GM23338 (cell line): Measurements from ENCODE around the gene LCE2A. TPM values are rescaled to one million over a fixed set of nuclear protein-coding genes. Genes with fewer than 3 reads are reported as not detected.

Experiments
- ATAC-seq: fragments of 200-7000 bp; cut with Tn5 transposase; 3 replicates; pipeline ENCODE4 v1.9.1; 2020
- DNase-seq: peaks from one replicate; pipeline ENCODE4 v3.0.0-alpha.2; 2015; ENCODE audit warnings: low spot score
- H2AFZ ChIP-seq: fragments of 200-600 bp; sonication (generic); 2 replicates; pipeline ENCODE4 v1.8.0; 2016; ENCODE audit warnings: antibody characterized with exemption, mild to moderate bottlenecking, moderate library complexity
- H3F3A ChIP-seq: fragments of 200-600 bp; sonication (generic); replicated peaks from 2 replicates; pipeline ENCODE4 v1.8.0; 2017; ENCODE audit warnings: antibody characterized with exemption, mixed run types, low read depth
- H3K27ac ChIP-seq: fragments of 200-600 bp; sonication (generic); 2 replicates; pipeline ENCODE4 v1.6.1; 2016; ENCODE audit warnings: low read depth
- H3K27me3 ChIP-seq: fragments of 200-600 bp; sonication (generic); 2 replicates; pipeline ENCODE4 v1.8.0; 2016; ENCODE audit warnings: mild to moderate bottlenecking, mixed run types, moderate library complexity; ENCODE audit not compliant: insufficient read depth
- H3K36me3 ChIP-seq: fragments of 200-600 bp; sonication (generic); 2 replicates; pipeline ENCODE4 v1.8.0; 2016; ENCODE audit warnings: mild to moderate bottlenecking; ENCODE audit not compliant: insufficient read depth
- H3K4me1 ChIP-seq: fragments of 200-600 bp; sonication (generic); 2 replicates; pipeline ENCODE4 v1.8.0; 2016; ENCODE audit warnings: mild to moderate bottlenecking, moderate library complexity; ENCODE audit not compliant: insufficient read depth
- H3K4me2 ChIP-seq: fragments of 200-600 bp; sonication (generic); 2 replicates; pipeline ENCODE4 v1.7.1; 2017; ENCODE audit warnings: mixed run types
- H3K4me3 ChIP-seq: fragments of 200-600 bp; sonication (generic); 2 replicates; pipeline ENCODE4 v1.6.1; 2016; ENCODE audit warnings: mixed run types
- H3K79me2 ChIP-seq: fragments of 200-600 bp; sonication (generic); replicated peaks from 2 replicates; pipeline ENCODE4 v1.8.0; 2017; ENCODE audit warnings: mild to moderate bottlenecking; ENCODE audit not compliant: insufficient read depth
- H3K9me2 ChIP-seq: fragments of 200-600 bp; sonication (generic); 2 replicates; pipeline ENCODE4 v1.8.0; 2017; ENCODE audit not compliant: insufficient read depth
- H4K20me1 ChIP-seq: fragments of 200-600 bp; sonication (generic); replicated peaks from 2 replicates; pipeline ENCODE4 v1.8.0; 2017; ENCODE audit warnings: mild to moderate bottlenecking; ENCODE audit not compliant: insufficient read depth
- H3K27ac Mint-ChIP-seq: 2 replicates; pipeline ENCODE4 v1.8.0; 2020; ENCODE audit warnings: inconsistent platforms, mild to moderate bottlenecking, moderate library complexity, mixed read lengths
- H3K27me3 Mint-ChIP-seq: 3 replicates; pipeline ENCODE4 v1.8.0; 2022; ENCODE audit warnings: low read depth, mild to moderate bottlenecking, moderate library complexity, mixed read lengths, inconsistent platforms; ENCODE audit not compliant: insufficient read depth, poor library complexity
- H3K36me3 Mint-ChIP-seq: 3 replicates; pipeline ENCODE4 v1.8.0; 2021; ENCODE audit warnings: low read depth, mild to moderate bottlenecking, inconsistent platforms, moderate library complexity, mixed read lengths
- H3K4me1 Mint-ChIP-seq: 3 replicates; pipeline ENCODE4 v1.8.0; 2020; ENCODE audit warnings: mild to moderate bottlenecking, inconsistent platforms, mixed read lengths
- H3K4me3 Mint-ChIP-seq: 3 replicates; pipeline ENCODE4 v1.8.0; 2021; ENCODE audit warnings: moderate library complexity, mild to moderate bottlenecking, inconsistent platforms, mixed read lengths
- H3K9me3 Mint-ChIP-seq: 3 replicates; pipeline ENCODE4 v1.8.0; 2020; ENCODE audit warnings: moderate library complexity, mild to moderate bottlenecking, inconsistent platforms, mixed read lengths
- CREB1 ChIP-seq: fragments of 250-450 bp; sonication (Bioruptor Pico); IDR thresholded peaks from 2 replicates; pipeline ENCODE4 v1.5.0; 2020; ENCODE audit warnings: low read depth, mild to moderate bottlenecking, moderate library complexity
- EZH2 ChIP-seq: fragments of 200-600 bp; sonication (generic); IDR thresholded peaks from one replicate; pipeline ENCODE4 v1.8.0; 2017; ENCODE audit warnings: antibody characterized with exemption, mild to moderate bottlenecking, low read depth; ENCODE audit not compliant: unreplicated experiment
- STAT1 ChIP-seq: IDR thresholded peaks from one replicate; pipeline ENCODE4 v1.6.1; 2016; ENCODE audit warnings: antibody characterized with exemption; ENCODE audit not compliant: unreplicated experiment
- ZNF114 ChIP-seq: fragments of 250-450 bp; sonication (Bioruptor Pico); IDR thresholded peaks from 2 replicates; pipeline ENCODE4 v1.5.0; 2020; ENCODE audit warnings: mild to moderate bottlenecking, moderate library complexity
- ZNF331 ChIP-seq: fragments of 250-450 bp; sonication (Bioruptor Pico); IDR thresholded peaks from 2 replicates; pipeline ENCODE4 v1.5.0; 2020; ENCODE audit warnings: low read depth, mild to moderate bottlenecking, moderate library complexity
- long read RNA-seq: library from polyadenylated mRNA; unstranded; transcript quantifications from one replicate; pipeline ENCODE4 v2.0.0, GENCODE V29; 2020; ENCODE audit not compliant: unreplicated experiment
- polyA plus RNA-seq: library from polyadenylated mRNA; unstranded; fragments of >200 nt; fragmentation: Nextera tagmentation; extraction: Ambion mirVana; gene quantifications from 2 replicates; pipeline ENCODE4 v1.2.1, GENCODE V29; 2016
- total RNA-seq: library from RNA; depleted of rRNA; stranded (reverse); fragments of >200 nt; shearing (Covaris generic); gene quantifications from 2 replicates; pipeline ENCODE4 v1.2.3, GENCODE V29; 2014; rRNA removed
- TF ChIP-seq, protein P1 (sequence below): IDR thresholded peaks from one replicate; pipeline ENCODE4 v1.6.1; 2018; ENCODE audit warnings: antibody characterized with exemption; ENCODE audit not compliant: unreplicated experiment
- TF ChIP-seq, protein P2 (sequence below), 2 experiments: fragments of 200-600 bp in 1 of 2; sonication (generic) in 1 of 2; conservative IDR thresholded peaks; 2 replicates each; pipeline versions ENCODE4 v1.5.1 to v1.6.1; 2016 to 2017; ENCODE audit warnings: antibody characterized with exemption in 2 of 2, low read depth in 2 of 2, mild to moderate bottlenecking in 2 of 2, moderate library complexity in 1 of 2

LCE2A gene, protein sequence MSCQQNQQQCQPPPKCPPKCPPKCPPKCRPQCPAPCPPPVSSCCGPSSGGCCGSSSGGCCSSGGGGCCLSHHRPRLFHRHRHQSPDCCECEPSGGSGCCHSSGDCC
- total RNA-seq (not detected in 2 replicates), polyA plus RNA-seq (not detected in 2 replicates)
- long read RNA-seq, result 0 reads

DNA sequence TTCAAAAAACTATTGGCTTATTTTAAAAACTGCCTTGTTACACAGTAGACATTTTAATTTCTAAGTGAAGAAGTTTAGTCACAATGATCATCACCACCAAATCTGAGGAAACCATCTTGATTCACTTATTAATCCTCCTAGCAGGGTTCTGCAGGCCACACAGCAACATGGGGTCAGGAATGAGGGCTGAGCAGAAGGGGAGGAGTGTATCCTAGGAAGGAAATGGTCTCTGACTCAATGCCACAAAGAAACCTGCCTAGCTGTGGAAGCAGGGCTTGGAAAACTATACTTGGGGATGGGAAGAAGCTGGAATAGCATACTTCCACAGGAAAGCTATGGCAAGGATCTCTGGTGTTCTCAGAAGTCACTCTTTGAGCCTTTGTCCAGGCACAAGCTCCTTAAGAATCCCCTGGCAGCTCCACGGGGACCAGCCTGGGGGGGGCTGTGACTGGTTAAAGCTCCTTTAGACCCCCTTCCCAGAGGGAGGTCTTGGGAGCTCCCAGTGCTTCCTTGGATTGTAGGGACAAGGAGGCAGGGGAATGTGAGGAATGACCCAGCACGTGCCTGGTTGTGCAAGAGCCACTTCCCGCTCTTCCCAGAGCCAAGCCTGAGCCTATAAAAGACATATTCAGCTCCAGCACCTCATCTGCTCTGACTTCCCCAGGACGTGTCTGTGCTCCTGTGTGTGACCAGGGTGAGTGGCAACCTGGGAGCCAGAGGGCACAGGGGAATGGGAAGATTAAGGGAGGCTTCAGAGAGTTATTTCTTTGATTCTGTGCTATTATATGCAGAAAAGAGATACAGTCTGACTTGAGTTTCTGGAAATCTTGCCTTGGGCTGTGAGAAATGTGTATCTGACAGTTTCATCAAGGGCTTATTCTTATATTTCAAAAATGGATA is at the start of gene LCE2A:
Gene LCE2A (plus strand): TSS at position 645 of the 900 bp plus-strand sequence. CDS start 557 bp downstream, outside the sequence.
- Mint-ChIP-seq H3K36me3 (no peaks in the 10 kb centered on the region), H3K27ac (no peak within 1 kb of the TSS), H3K9me3 (peaks cover 7% of the 10 kb centered on the region), H3K27me3 (peaks cover 2% of the 10 kb centered on the region), H3K4me1 (no peaks in the 10 kb centered on the region), H3K4me3 (no peak within 1 kb of the TSS)
- ATAC-seq (no peak), DNase-seq (peak; percentile 5)
- TF ChIP-seq STAT1 (no peak), CREB1 (no peak)
- no peaks in the 10 kb centered on the region for H3F3A ChIP-seq
- no peak within 1 kb of the TSS for H3K4me3 ChIP-seq
- no peaks in the 10 kb centered on the region for H3K27me3 ChIP-seq
- H4K20me1 ChIP-seq, result no peaks in the 10 kb centered on the region
- H3K36me3 ChIP-seq, result no peaks in the 10 kb centered on the region
- no peak within 1 kb of the TSS for H3K4me2 ChIP-seq
- H3K27ac ChIP-seq, result no peak within 1 kb of the TSS
- H3K9me2 ChIP-seq, result 0 out of 2 replicates have a peak, but pooled peaks cover 6% of the 10 kb centered on the region
- no peaks in the 10 kb centered on the region for H3K79me2 ChIP-seq
- no peaks in the 10 kb centered on the region for H3K4me1 ChIP-seq
- no peak within 1 kb of the TSS for H2AFZ ChIP-seq

DNA sequence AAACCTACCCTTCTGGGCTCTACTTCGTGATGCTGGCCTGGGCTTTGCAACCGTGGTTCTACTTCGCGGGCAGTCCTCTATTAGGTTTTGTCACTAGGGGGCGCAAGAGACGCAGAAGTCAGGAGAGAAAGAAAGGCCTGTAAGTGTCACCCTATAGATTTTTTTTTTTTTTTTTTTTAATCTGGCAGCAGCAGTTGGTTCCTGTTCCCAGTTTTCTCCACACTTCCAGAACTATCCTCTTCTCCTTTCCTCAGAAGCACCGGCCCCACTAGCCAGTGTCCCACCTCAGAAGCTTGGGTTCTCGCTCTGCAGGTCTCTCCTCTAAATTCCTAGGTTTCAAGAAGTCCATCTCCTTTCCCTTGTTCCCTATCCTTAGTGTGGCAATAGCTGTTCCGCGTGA is 44.0 kb upstream of the LCE2A start:
- ATAC-seq (peak; percentile 97), DNase-seq (peak; percentile 91)
- H3K9me3 Mint-ChIP-seq, result no peaks in the 10 kb centered on the region
- no peak overlapping the region; the same call in 1 of the 2 replicates for H3K27ac Mint-ChIP-seq
- no peaks in the 10 kb centered on the region for H3K36me3 ChIP-seq
- no peak overlapping the region for H3K27ac ChIP-seq
- no peaks in the 10 kb centered on the region; the same call in 1 of the 2 replicates for H3K27me3 ChIP-seq
- no peaks in the 10 kb centered on the region for H3K79me2 ChIP-seq
- no peaks in the 10 kb centered on the region for H4K20me1 ChIP-seq
- no peaks in the 10 kb centered on the region for H3F3A ChIP-seq
- no peaks in the 10 kb centered on the region for H3K9me2 ChIP-seq
- H3K4me1 Mint-ChIP-seq, result no peaks in the 10 kb centered on the region
- TF ChIP-seq ZNF331 (CRISPR knock-in tag) (no peak), EZH2 (no peak), ZNF114 (CRISPR knock-in tag) (no peak), CREB1 (no peak)
- TF ChIP-seq, protein P1, sequence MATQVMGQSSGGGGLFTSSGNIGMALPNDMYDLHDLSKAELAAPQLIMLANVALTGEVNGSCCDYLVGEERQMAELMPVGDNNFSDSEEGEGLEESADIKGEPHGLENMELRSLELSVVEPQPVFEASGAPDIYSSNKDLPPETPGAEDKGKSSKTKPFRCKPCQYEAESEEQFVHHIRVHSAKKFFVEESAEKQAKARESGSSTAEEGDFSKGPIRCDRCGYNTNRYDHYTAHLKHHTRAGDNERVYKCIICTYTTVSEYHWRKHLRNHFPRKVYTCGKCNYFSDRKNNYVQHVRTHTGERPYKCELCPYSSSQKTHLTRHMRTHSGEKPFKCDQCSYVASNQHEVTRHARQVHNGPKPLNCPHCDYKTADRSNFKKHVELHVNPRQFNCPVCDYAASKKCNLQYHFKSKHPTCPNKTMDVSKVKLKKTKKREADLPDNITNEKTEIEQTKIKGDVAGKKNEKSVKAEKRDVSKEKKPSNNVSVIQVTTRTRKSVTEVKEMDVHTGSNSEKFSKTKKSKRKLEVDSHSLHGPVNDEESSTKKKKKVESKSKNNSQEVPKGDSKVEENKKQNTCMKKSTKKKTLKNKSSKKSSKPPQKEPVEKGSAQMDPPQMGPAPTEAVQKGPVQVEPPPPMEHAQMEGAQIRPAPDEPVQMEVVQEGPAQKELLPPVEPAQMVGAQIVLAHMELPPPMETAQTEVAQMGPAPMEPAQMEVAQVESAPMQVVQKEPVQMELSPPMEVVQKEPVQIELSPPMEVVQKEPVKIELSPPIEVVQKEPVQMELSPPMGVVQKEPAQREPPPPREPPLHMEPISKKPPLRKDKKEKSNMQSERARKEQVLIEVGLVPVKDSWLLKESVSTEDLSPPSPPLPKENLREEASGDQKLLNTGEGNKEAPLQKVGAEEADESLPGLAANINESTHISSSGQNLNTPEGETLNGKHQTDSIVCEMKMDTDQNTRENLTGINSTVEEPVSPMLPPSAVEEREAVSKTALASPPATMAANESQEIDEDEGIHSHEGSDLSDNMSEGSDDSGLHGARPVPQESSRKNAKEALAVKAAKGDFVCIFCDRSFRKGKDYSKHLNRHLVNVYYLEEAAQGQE, result no peak
- TF ChIP-seq, protein P2, sequence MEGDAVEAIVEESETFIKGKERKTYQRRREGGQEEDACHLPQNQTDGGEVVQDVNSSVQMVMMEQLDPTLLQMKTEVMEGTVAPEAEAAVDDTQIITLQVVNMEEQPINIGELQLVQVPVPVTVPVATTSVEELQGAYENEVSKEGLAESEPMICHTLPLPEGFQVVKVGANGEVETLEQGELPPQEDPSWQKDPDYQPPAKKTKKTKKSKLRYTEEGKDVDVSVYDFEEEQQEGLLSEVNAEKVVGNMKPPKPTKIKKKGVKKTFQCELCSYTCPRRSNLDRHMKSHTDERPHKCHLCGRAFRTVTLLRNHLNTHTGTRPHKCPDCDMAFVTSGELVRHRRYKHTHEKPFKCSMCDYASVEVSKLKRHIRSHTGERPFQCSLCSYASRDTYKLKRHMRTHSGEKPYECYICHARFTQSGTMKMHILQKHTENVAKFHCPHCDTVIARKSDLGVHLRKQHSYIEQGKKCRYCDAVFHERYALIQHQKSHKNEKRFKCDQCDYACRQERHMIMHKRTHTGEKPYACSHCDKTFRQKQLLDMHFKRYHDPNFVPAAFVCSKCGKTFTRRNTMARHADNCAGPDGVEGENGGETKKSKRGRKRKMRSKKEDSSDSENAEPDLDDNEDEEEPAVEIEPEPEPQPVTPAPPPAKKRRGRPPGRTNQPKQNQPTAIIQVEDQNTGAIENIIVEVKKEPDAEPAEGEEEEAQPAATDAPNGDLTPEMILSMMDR (conservative IDR thresholded peaks at IDR 0.05; ENCODE audit: low read depth in 2 of 2), result peak; percentile 75 to 86
- H3K4me1 ChIP-seq, result no peaks in the 10 kb centered on the region
- no peaks in the 10 kb centered on the region for H3K27me3 Mint-ChIP-seq
- H3K4me2 ChIP-seq, result no peak overlapping the region
- no peak overlapping the region for H3K4me3 ChIP-seq
- H3K4me3 Mint-ChIP-seq, result no peak overlapping the region
- H3K36me3 Mint-ChIP-seq, result no peaks in the 10 kb centered on the region
- no peak overlapping the region for H2AFZ ChIP-seq
